Measurements from ENCODE around the gene POLR2E. TPM values are rescaled to one million over a fixed set of nuclear protein-coding genes. Genes with fewer than 3 reads are reported as not detected.
A peak's percentile ranks its signal among the peaks of the same experiment; 100 is the strongest.

The POLR2E gene
- total and polyA plus RNA-seq, 8 donors, result 40.0 to 69.4 (median 61.3) TPM

DNA sequence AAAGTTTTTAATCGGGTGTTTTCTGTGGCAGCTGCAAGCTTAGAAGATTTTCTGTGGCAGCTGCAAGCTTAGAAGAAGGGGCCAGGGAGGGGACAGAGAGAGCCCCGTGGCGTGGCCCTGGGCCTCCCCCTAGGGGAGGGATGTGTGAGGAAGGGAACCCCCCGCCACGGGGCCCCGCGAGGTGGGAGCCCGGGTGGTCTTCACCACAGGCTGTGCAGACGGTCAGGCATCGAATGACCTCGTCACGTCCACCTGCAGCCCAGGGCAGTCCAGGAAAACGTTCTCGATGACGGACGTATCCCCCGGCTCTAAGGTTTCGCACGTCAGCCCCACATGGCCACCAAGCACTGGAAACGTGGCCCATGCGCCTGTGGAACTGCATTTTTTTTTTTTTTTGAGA, 8.6 kb downstream of the POLR2E start:
- TF ChIP-seq CTCF (IDR thresholded peaks at IDR 0.05), result no peak
- H3K4me3 ChIP-seq, result no peak overlapping the region
- 85% methylated on average over 21 of the region's 21 CpGs for WGBS, 2 donors
- FAIRE-seq, result no peak
- H3K4me1 ChIP-seq, result peaks cover 0 to 7% (median 0%) of the 10 kb centered on the region in 3 donors
- DNase-seq, result peak in 1 of 6 donors; percentile 60
- intact Hi-C loops (cut with DNase I), result no loop called here
- ATAC-seq, result no peak
- no peaks in the 10 kb centered on the region for H3K9me3 ChIP-seq
- H3K36me3 ChIP-seq, result peaks cover 0 to 19% (median 16%) of the 10 kb centered on the region in 3 donors
- no peak overlapping the region for H3K27ac ChIP-seq
- no peaks in the 10 kb centered on the region for H3K27me3 ChIP-seq

GRCh38 chr19:1085676-1086442, 9.3 kb downstream of the POLR2E start:
- no peaks in the 10 kb centered on the region for H3K27me3 ChIP-seq
- H3K9me3 ChIP-seq, result no peaks in the 10 kb centered on the region
- DNase-seq (peak in 3 of 6 donors; percentile 37 to 71 (median 55)), ATAC-seq (no peak), FAIRE-seq (no peak)
- H3K27ac ChIP-seq, result no peak overlapping the region
- H3K4me3 ChIP-seq, result no peak overlapping the region
- no peak for TF ChIP-seq CTCF (IDR thresholded peaks at IDR 0.05)
- peaks cover 0 to 12% (median 11%) of the 10 kb centered on the region in 3 donors for H3K36me3 ChIP-seq
- peaks cover 0 to 7% (median 0%) of the 10 kb centered on the region in 3 donors for H3K4me1 ChIP-seq
- WGBS, 2 donors, result 81% methylated on average over 34 to 38 of the region's 38 CpGs
- intact Hi-C loops (cut with DNase I), result no loop called here

DNA sequence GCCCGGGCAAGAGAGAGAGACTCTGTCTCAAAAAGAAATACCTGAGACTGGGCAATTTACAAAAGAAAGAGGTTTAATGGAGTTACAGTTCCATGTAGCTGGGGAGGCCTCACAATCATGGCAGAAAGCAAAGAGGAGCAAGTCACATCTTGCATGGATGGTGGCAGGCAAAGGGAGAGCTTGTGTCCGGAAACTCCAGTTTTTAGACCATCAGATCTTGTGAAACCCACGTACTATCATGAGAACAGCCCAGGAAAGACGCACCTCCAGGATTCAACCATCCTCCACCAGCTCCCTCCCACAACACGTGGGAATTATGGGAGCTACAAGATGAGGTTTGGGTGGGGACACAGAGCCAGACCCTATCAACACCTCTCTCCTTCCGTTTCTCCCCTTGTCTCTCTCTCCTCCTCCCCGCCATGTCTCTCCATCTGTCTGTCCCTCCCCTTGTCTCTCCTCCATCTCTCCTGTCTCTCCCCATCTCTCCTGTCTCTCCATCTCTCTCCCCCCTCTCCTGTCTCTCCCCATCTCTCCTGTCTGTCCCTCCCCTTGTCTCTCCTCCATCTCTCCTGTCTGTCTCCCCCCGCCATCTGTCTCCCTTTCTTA, 10.0 kb downstream of the POLR2E start:
- WGBS, 2 donors, result 82 to 87% methylated on average over 8 of the region's 8 CpGs
- H3K36me3 ChIP-seq, result peaks cover 0 to 9% (median 8%) of the 10 kb centered on the region in 3 donors
- no peak for TF ChIP-seq CTCF (IDR thresholded peaks at IDR 0.05)
- no peak overlapping the region for H3K27ac ChIP-seq
- peaks cover 0 to 7% (median 0%) of the 10 kb centered on the region in 3 donors for H3K4me1 ChIP-seq
- H3K27me3 ChIP-seq, result no peaks in the 10 kb centered on the region
- H3K4me3 ChIP-seq, result no peak overlapping the region
- H3K9me3 ChIP-seq, result no peaks in the 10 kb centered on the region
- FAIRE-seq (no peak), DNase-seq (no peak), ATAC-seq (no peak)
- intact Hi-C loops (cut with DNase I), result no loop called here

- no peak for TF ChIP-seq CTCF (IDR thresholded peaks at IDR 0.05)
- DNase-seq (peak in 3 of 6 donors; percentile 44 to 75 (median 57)), FAIRE-seq (no peak), ATAC-seq (no peak)
- H3K36me3 ChIP-seq, result peaks cover 0 to 9% (median 8%) of the 10 kb centered on the region in 3 donors
- no peaks in the 10 kb centered on the region for H3K9me3 ChIP-seq
- H3K27me3 ChIP-seq, result no peaks in the 10 kb centered on the region
- peaks cover 0 to 7% (median 0%) of the 10 kb centered on the region in 3 donors for H3K4me1 ChIP-seq
- intact Hi-C loops (cut with DNase I), result no loop called here
- WGBS, 2 donors, result 50 to 55% methylated on average over 43 of the region's 43 CpGs
- no peak overlapping the region for H3K27ac ChIP-seq
- H3K4me3 ChIP-seq, result no peak overlapping the region
Measured at GRCh38 chr19:1084024-1084868, 10.9 kb downstream of the POLR2E start.
